SK-N-SH treated with all-trans-retinoic acid at 6 μM for 48 hours (cell line): ENCODE results near the gene GRM5.

Experiments used
- ARNTL ChIP-seq: fragments of 450-650 bp; formaldehyde crosslinking; IDR thresholded peaks from 2 replicates; pipeline ENCODE4 v1.5.0; 2020; ENCODE audit warnings: low read depth, mild to moderate bottlenecking, moderate library complexity, borderline replicate concordance
- CSDC2 ChIP-seq: fragments of 250-450 bp; sonication (Bioruptor Pico); IDR thresholded peaks from 2 replicates; pipeline ENCODE4 v1.5.0; 2020; ENCODE audit warnings: mild to moderate bottlenecking, moderate library complexity
- CSRNP3 ChIP-seq: fragments of 250-450 bp; sonication (Bioruptor Pico); IDR thresholded peaks from 2 replicates; pipeline ENCODE4 v1.5.1; 2021; ENCODE audit warnings: mild to moderate bottlenecking, moderate library complexity
- ISL1 ChIP-seq: fragments of 250-450 bp; sonication (Bioruptor Pico); IDR thresholded peaks from 2 replicates; pipeline ENCODE4 v2.1.2; 2022; ENCODE audit warnings: mild to moderate bottlenecking, moderate library complexity
- RARB ChIP-seq: fragments of 250-450 bp; sonication (Bioruptor Pico); IDR thresholded peaks from 2 replicates; pipeline ENCODE4 v1.8.0; 2021; ENCODE audit warnings: mild to moderate bottlenecking, moderate library complexity
- SNAI2 ChIP-seq: fragments of 250-450 bp; sonication (Bioruptor Pico); IDR thresholded peaks from 2 replicates; pipeline ENCODE4 v1.5.0; 2020; ENCODE audit warnings: mild to moderate bottlenecking, moderate library complexity
- TCF4 ChIP-seq: fragments of 250-450 bp; sonication (Bioruptor Pico); IDR thresholded peaks from 2 replicates; pipeline ENCODE4 v1.8.0; 2021; ENCODE audit warnings: mild to moderate bottlenecking, moderate library complexity, borderline replicate concordance
- TOX ChIP-seq: fragments of 250-450 bp; sonication (Bioruptor Pico); IDR thresholded peaks from 2 replicates; pipeline ENCODE4 v1.8.0; 2021; ENCODE audit warnings: mild to moderate bottlenecking, moderate library complexity, borderline replicate concordance
- ZC3H10 ChIP-seq: fragments of 250-450 bp; sonication (Bioruptor Pico); IDR thresholded peaks from 2 replicates; pipeline ENCODE4 v1.5.1; 2021; ENCODE audit warnings: mild to moderate bottlenecking, moderate library complexity
- ZFP30 ChIP-seq: fragments of 450-650 bp; formaldehyde crosslinking; IDR thresholded peaks from 2 replicates; pipeline ENCODE4 v1.5.0; 2022; ENCODE audit warnings: mild to moderate bottlenecking, moderate library complexity
- TF ChIP-seq, protein P1 (sequence below): fragments of 250-450 bp; sonication (Bioruptor Pico); IDR thresholded peaks from 2 replicates; pipeline ENCODE4 v1.8.0; 2020; ENCODE audit warnings: mild to moderate bottlenecking, moderate library complexity, borderline replicate concordance
- TF ChIP-seq, protein P2 (sequence below): fragments of 250-450 bp; sonication (Bioruptor Pico); IDR thresholded peaks from 2 replicates; pipeline ENCODE4 v1.5.1; 2020; ENCODE audit warnings: low read depth, mild to moderate bottlenecking, moderate library complexity
- TF ChIP-seq, protein P3 (sequence below): fragments of 250-450 bp; sonication (Bioruptor Pico); IDR thresholded peaks from 2 replicates; pipeline ENCODE4 v1.8.0; 2021; ENCODE audit warnings: low read depth, mild to moderate bottlenecking, moderate library complexity, borderline replicate concordance

- TF ChIP-seq ISL1 (CRISPR knock-in tag) (no peak), TCF4 (CRISPR knock-in tag) (no peak), ZFP30 (CRISPR knock-in tag) (no peak), CSDC2 (no peak), SNAI2 (CRISPR knock-in tag) (no peak), ARNTL (CRISPR knock-in tag) (no peak), TOX (CRISPR knock-in tag) (no peak), ZC3H10 (CRISPR knock-in tag) (no peak), CSRNP3 (CRISPR knock-in tag) (no peak), RARB (CRISPR knock-in tag) (no peak)
- TF ChIP-seq, protein P1, sequence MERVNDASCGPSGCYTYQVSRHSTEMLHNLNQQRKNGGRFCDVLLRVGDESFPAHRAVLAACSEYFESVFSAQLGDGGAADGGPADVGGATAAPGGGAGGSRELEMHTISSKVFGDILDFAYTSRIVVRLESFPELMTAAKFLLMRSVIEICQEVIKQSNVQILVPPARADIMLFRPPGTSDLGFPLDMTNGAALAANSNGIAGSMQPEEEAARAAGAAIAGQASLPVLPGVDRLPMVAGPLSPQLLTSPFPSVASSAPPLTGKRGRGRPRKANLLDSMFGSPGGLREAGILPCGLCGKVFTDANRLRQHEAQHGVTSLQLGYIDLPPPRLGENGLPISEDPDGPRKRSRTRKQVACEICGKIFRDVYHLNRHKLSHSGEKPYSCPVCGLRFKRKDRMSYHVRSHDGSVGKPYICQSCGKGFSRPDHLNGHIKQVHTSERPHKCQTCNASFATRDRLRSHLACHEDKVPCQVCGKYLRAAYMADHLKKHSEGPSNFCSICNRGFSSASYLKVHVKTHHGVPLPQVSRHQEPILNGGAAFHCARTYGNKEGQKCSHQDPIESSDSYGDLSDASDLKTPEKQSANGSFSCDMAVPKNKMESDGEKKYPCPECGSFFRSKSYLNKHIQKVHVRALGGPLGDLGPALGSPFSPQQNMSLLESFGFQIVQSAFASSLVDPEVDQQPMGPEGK (CRISPR knock-in tag), result no peak
- TF ChIP-seq, protein P2, sequence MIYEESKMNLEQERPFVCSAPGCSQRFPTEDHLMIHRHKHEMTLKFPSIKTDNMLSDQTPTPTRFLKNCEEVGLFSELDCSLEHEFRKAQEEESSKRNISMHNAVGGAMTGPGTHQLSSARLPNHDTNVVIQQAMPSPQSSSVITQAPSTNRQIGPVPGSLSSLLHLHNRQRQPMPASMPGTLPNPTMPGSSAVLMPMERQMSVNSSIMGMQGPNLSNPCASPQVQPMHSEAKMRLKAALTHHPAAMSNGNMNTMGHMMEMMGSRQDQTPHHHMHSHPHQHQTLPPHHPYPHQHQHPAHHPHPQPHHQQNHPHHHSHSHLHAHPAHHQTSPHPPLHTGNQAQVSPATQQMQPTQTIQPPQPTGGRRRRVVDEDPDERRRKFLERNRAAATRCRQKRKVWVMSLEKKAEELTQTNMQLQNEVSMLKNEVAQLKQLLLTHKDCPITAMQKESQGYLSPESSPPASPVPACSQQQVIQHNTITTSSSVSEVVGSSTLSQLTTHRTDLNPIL (CRISPR knock-in tag), result no peak
- TF ChIP-seq, protein P3, sequence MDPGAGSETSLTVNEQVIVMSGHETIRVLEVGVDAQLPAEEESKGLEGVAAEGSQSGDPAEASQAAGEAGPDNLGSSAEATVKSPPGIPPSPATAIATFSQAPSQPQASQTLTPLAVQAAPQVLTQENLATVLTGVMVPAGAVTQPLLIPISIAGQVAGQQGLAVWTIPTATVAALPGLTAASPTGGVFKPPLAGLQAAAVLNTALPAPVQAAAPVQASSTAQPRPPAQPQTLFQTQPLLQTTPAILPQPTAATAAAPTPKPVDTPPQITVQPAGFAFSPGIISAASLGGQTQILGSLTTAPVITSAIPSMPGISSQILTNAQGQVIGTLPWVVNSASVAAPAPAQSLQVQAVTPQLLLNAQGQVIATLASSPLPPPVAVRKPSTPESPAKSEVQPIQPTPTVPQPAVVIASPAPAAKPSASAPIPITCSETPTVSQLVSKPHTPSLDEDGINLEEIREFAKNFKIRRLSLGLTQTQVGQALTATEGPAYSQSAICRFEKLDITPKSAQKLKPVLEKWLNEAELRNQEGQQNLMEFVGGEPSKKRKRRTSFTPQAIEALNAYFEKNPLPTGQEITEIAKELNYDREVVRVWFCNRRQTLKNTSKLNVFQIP (CRISPR knock-in tag), result no peak
Observed at GRCh38 chr11:88770475-88771079, 295.2 kb downstream of the GRM5 start.
